Psoas muscle (tissue), 8 donors: ENCODE data around the gene RELL1. TPM values are rescaled to one million over a fixed set of nuclear protein-coding genes. Genes with fewer than 3 reads are reported as not detected.
"Not testable (repeated sequence)": the region's sequence is repeated elsewhere in the genome, so short reads cannot be mapped to it uniquely, and the experiment has no call there.

Experiments used
- ATAC-seq, 4 donors: fragments of 200-7000 bp; cut with Tn5 transposase; one replicate each; pipeline ENCODE4 v1.9.1; 2020; ENCODE audit warnings: moderate library complexity in 3 of 4, mild to moderate bottlenecking in 2 of 4
- DNase-seq, 2 donors: peaks; one replicate each; pipeline ENCODE4 v3.0.0-alpha.2; 2020
- H3K27ac ChIP-seq: fragments of 200-600 bp; one replicate; pipeline ENCODE4 v1.8.0; 2022
- H3K27me3 ChIP-seq, 3 donors: fragments of 200-600 bp in 1 of 3; one replicate each; pipeline versions ENCODE4 v1.6.1 to v1.8.0; 2013 to 2022; ENCODE audit warnings: low read length in 2 of 3, mild to moderate bottlenecking in 2 of 3, moderate library complexity in 1 of 3; ENCODE audit not compliant: insufficient read depth in 3 of 3
- H3K36me3 ChIP-seq, 2 donors: fragments of 200-600 bp in 1 of 2; one replicate each; pipeline versions ENCODE4 v1.6.1 to v1.8.0; 2013 to 2022; ENCODE audit warnings: low read depth in 1 of 2, mild to moderate bottlenecking in 1 of 2, moderate library complexity in 1 of 2; ENCODE audit not compliant: insufficient read depth in 1 of 2
- H3K4me1 ChIP-seq: fragments of 200-600 bp; one replicate; pipeline ENCODE4 v1.8.0; 2022
- H3K4me3 ChIP-seq: fragments of 200-600 bp; one replicate; pipeline ENCODE4 v1.8.0; 2022; ENCODE audit warnings: mild to moderate bottlenecking
- H3K9me3 ChIP-seq: fragments of 200-600 bp; one replicate; pipeline ENCODE4 v1.8.0; 2022
- CTCF ChIP-seq: fragments of 200-600 bp; IDR thresholded peaks from one replicate; pipeline ENCODE4 v1.8.0; 2022; ENCODE audit warnings: antibody characterized with exemption
- whole genome bisulfite sequencing, 3 donors: extraction: QIAGEN DNeasy Blood & Tissue Kit; methylation state at CpG; one replicate each; pipeline versions ENCODE4 v1.1.6 to v1.1.7; 2013; 5-methylcytosine and 5-hydroxymethylcytosine counted together
- intact Hi-C, 2 donors: fragments of 100-400 bp; cut with DNase I; formaldehyde crosslinking; loops; one replicate each; pipeline versions ENCODE4 v1.11.0 to v1.14.2; 2022
- polyA plus RNA-seq, 3 donors: library from polyadenylated mRNA; stranded (reverse); fragments of 200-250 nt; gene quantifications; one replicate each; pipeline ENCODE4 v1.2.3, GENCODE V29; 2013
- total RNA-seq, 4 donors: library from RNA; stranded (reverse); fragmentation: NEBNext Ultra II Directional in 2 of 4; extraction: Animal tissue kit (Norgen Biotek cat#: 25700) in 2 of 4; gene quantifications; one replicate each; pipeline versions ENCODE4 v1.2.1 to v1.2.4, GENCODE V29; 2021 to 2023
- donor health status: healthy with polysubstance abuse.
- donor health status: DM: no; HTN: no; CAD: no; lungs with moderate emphysema.
- donor health status: Bipolar disorder and iron deficiency.
- donor health status: healthy.
- donor health status: DM: yes; HTN: yes; CAD: no.
- donor health status: DM: no; HTN: no; CAD: no.
- donor health status: DM: no; HTN: no; CAD: no.
- donor health status: DM: yes; HTN: yes; CAD: no.

RELL1 gene
- total and polyA plus RNA-seq, 7 donors, result 2.3 to 35.7 (median 21.0) TPM

GRCh38 chr4:37673538-37674192, 12.5 kb downstream of the RELL1 start:
- ATAC-seq, result no peak
- H3K27me3 ChIP-seq, result no peaks in the 10 kb centered on the region

GRCh38 chr4:37671072-37671471, 15.1 kb downstream of the RELL1 start:
- Histone ChIP-seq H3K9me3 (no peaks in the 10 kb centered on the region), H3K27ac (no peak overlapping the region), H3K36me3 (no peaks in the 10 kb centered on the region), H3K27me3 (no peaks in the 10 kb centered on the region), H3K4me3 (no peak overlapping the region), H3K4me1 (peaks cover 46% of the 10 kb centered on the region)
- DNase-seq (no peak), ATAC-seq (no peak)
- TF ChIP-seq CTCF, result no peak
- intact Hi-C loops, result no loop called here
- WGBS, 3 donors, result 48 to 74% (median 50%) methylated on average over 2 of the region's 2 CpGs

More at GRCh38 chr4:37673538-37674192, 12.5 kb downstream of the RELL1 start:
- peaks cover 49% of the 10 kb centered on the region for H3K4me1 ChIP-seq
- H3K36me3 ChIP-seq, result no peaks in the 10 kb centered on the region
- 92 to 93% (median 92%) methylated on average over 4 of the region's 4 CpGs for WGBS, 3 donors
- DNase-seq, result no peak
- H3K27ac ChIP-seq, result no peak overlapping the region
- intact Hi-C loops, result no loop called here
- H3K9me3 ChIP-seq, result no peaks in the 10 kb centered on the region
- no peak for TF ChIP-seq CTCF
- H3K4me3 ChIP-seq, result no peak overlapping the region

GRCh38 chr4:37670249-37670648, 15.9 kb downstream of the RELL1 start:
- Histone ChIP-seq H3K27ac (no peak overlapping the region), H3K27me3 (no peaks in the 10 kb centered on the region), H3K9me3 (no peaks in the 10 kb centered on the region), H3K4me1 (peaks cover 47% of the 10 kb centered on the region), H3K36me3 (no peaks in the 10 kb centered on the region), H3K4me3 (no peak overlapping the region)
- DNase-seq (no peak), ATAC-seq (no peak)
- 95 to 100% (median 97%) methylated on average over 1 of the region's 1 CpG for WGBS, 3 donors
- TF ChIP-seq CTCF, result no peak
- intact Hi-C loops, result no loop called here

- H3K27me3 ChIP-seq, ATAC-seq, H3K4me3 ChIP-seq, DNase-seq, H3K27ac ChIP-seq, H3K9me3 ChIP-seq, H3K36me3 ChIP-seq: not testable (repeated sequence)
- intact Hi-C loops, result loop anchor here in 1 of 2 donors (5.0 kb wide), 1 partner anchor 42 kb away; no protein-coding TSS in a partner anchor
- 80 to 93% (median 90%) methylated on average over 1 to 19 of the region's 26 CpGs for WGBS, 3 donors
- H3K4me1 ChIP-seq, result peaks cover 49% of the 10 kb centered on the region
These were observed 17.1 kb downstream of the RELL1 start for GRCh38 chr4:37669124-37669523.

GRCh38 chr4:37667197-37668100, 18.7 kb downstream of the RELL1 start:
- TF ChIP-seq CTCF, result no peak
- Histone ChIP-seq H3K4me3 (no peak overlapping the region), H3K36me3 (no peaks in the 10 kb centered on the region), H3K4me1 (peaks cover 51% of the 10 kb centered on the region), H3K27me3 (no peaks in the 10 kb centered on the region), H3K27ac (peak overlapping the region; percentile 78), H3K9me3 (no peaks in the 10 kb centered on the region)
- ATAC-seq (no peak), DNase-seq (no peak)
- intact Hi-C loops, result loop anchor here (2.0 to 5.0 kb wide), 2 partner anchors 19 to 40 kb away; no protein-coding TSS in a partner anchor
- 82 to 86% (median 85%) methylated on average over 2 of the region's 2 CpGs for WGBS, 3 donors
